Neural progenitor cell (in vitro differentiated cells): ENCODE results near the gene WDR48. TPM values are rescaled to one million over a fixed set of nuclear protein-coding genes. Genes with fewer than 3 reads are reported as not detected.
A peak's percentile ranks its signal among the peaks of the same experiment; 100 is the strongest.

Experiments used
- DNase-seq: peaks from one replicate; pipeline ENCODE4 v3.0.0-alpha.2; 2016; ENCODE audit warnings: low spot score
- H2AFZ ChIP-seq: fragments of 200-600 bp; sonication (generic); replicated peaks from 2 replicates; pipeline ENCODE4 v1.6.1; 2016; ENCODE audit warnings: antibody characterized with exemption
- H3F3A ChIP-seq: fragments of 200-600 bp; sonication (generic); 2 replicates; pipeline ENCODE4 v1.6.1; 2016; ENCODE audit warnings: antibody characterized with exemption, low read depth
- H3K27ac ChIP-seq: fragments of 200-600 bp; sonication (generic); 2 replicates; pipeline ENCODE4 v1.5.1; 2016; ENCODE audit warnings: mild to moderate bottlenecking
- H3K27me3 ChIP-seq: fragments of 200-600 bp; sonication (generic); 2 replicates; pipeline ENCODE4 v1.6.1; 2016; ENCODE audit warnings: mild to moderate bottlenecking, moderate library complexity
- H3K36me3 ChIP-seq: fragments of 200-600 bp; sonication (generic); 2 replicates; pipeline ENCODE4 v1.5.1; 2016
- H3K4me1 ChIP-seq: fragments of 200-600 bp; sonication (generic); 2 replicates; pipeline ENCODE4 v1.6.1; 2016; ENCODE audit warnings: mixed run types
- H3K4me2 ChIP-seq: fragments of 200-600 bp; sonication (generic); 2 replicates; pipeline ENCODE4 v1.6.1; 2016
- H3K4me3 ChIP-seq: fragments of 200-600 bp; sonication (generic); 2 replicates; pipeline ENCODE4 v1.5.1; 2016
- H3K79me2 ChIP-seq: fragments of 200-600 bp; sonication (generic); 2 replicates; pipeline ENCODE4 v1.6.1; 2016; ENCODE audit warnings: low read depth
- H3K9ac ChIP-seq: fragments of 200-600 bp; sonication (generic); 2 replicates; pipeline ENCODE4 v1.6.1; 2016
- H3K9me3 ChIP-seq: fragments of 200-600 bp; sonication (generic); 2 replicates; pipeline ENCODE4 v1.5.1; 2016; ENCODE audit warnings: low read depth
- H4K20me1 ChIP-seq: fragments of 200-600 bp; sonication (generic); 2 replicates; pipeline ENCODE4 v1.6.1; 2016; ENCODE audit warnings: low read depth
- H3K27ac Mint-ChIP-seq: 3 replicates; pipeline ENCODE4 v1.8.0; 2021; ENCODE audit warnings: mixed read lengths
- H3K27me3 Mint-ChIP-seq: 2 replicates; pipeline ENCODE4 v1.8.0; 2022; ENCODE audit warnings: low read depth, mild to moderate bottlenecking, inconsistent platforms, moderate library complexity, mixed read lengths; ENCODE audit not compliant: insufficient read depth
- H3K36me3 Mint-ChIP-seq: 3 replicates; pipeline ENCODE4 v1.8.0; 2021; ENCODE audit warnings: mixed read lengths
- H3K4me1 Mint-ChIP-seq: 3 replicates; pipeline ENCODE4 v1.8.0; 2021; ENCODE audit warnings: mixed read lengths
- H3K4me3 Mint-ChIP-seq: 3 replicates; pipeline ENCODE4 v1.8.0; 2021; ENCODE audit warnings: mild to moderate bottlenecking, moderate library complexity, mixed read lengths
- H3K9me3 Mint-ChIP-seq: 3 replicates; pipeline ENCODE4 v1.8.0; 2020; ENCODE audit warnings: mixed read lengths
- CTCF ChIP-seq: fragments of 200-600 bp; sonication (generic); IDR thresholded peaks from 2 replicates; pipeline ENCODE4 v1.5.1; 2017; ENCODE audit warnings: antibody characterized with exemption, mild to moderate bottlenecking
- EZH2 ChIP-seq: fragments of 200-600 bp; sonication (generic); IDR thresholded peaks from 2 replicates; pipeline ENCODE4 v1.6.1; 2017; ENCODE audit warnings: antibody characterized with exemption, mild to moderate bottlenecking, moderate library complexity
- EZH2phosphoT487 ChIP-seq: fragments of 200-600 bp; sonication (generic); IDR thresholded peaks from 2 replicates; pipeline ENCODE4 v1.6.1; 2017; ENCODE audit warnings: antibody characterized with exemption
- total RNA-seq: library from RNA; depleted of rRNA; stranded (reverse); fragments of >200 nt; gene quantifications from 2 replicates; pipeline ENCODE4 v1.2.3, GENCODE V29; 2015; ENCODE audit warnings: low replicate concordance

The WDR48 gene
- total RNA-seq, 1 donor from 2014 or later, result 127 TPM

- no peak for TF ChIP-seq EZH2
- no peak for TF ChIP-seq EZH2phosphoT487
- no peak for TF ChIP-seq CTCF
- Mint-ChIP-seq H3K4me1 (no peaks in the 10 kb centered on the region), H3K27ac (no peak overlapping the region), H3K36me3 (peaks cover 6% of the 10 kb centered on the region), H3K27me3 (no peaks in the 10 kb centered on the region), H3K4me3 (no peak overlapping the region), H3K9me3 (no peaks in the 10 kb centered on the region)
- peaks cover 5% of the 10 kb centered on the region for H3K36me3 ChIP-seq
- no peak overlapping the region for H3K9ac ChIP-seq
- no peak overlapping the region for H3K4me3 ChIP-seq
- H3K27ac ChIP-seq, result peak overlapping the region; percentile 39
- no peak overlapping the region for H3K4me2 ChIP-seq
- DNase-seq, result no peak
- H3K79me2 ChIP-seq, result peaks cover 63% of the 10 kb centered on the region
- H4K20me1 ChIP-seq, result peaks cover 30% of the 10 kb centered on the region
- no peaks in the 10 kb centered on the region for H3K27me3 ChIP-seq
- H3K9me3 ChIP-seq, result no peaks in the 10 kb centered on the region
- H3K4me1 ChIP-seq, result peaks cover 5% of the 10 kb centered on the region
- H3F3A ChIP-seq, result no peaks in the 10 kb centered on the region
- no peak overlapping the region for H2AFZ ChIP-seq
These were observed 12.8 kb downstream of the WDR48 start for GRCh38 chr3:39064646-39065045.

DNA sequence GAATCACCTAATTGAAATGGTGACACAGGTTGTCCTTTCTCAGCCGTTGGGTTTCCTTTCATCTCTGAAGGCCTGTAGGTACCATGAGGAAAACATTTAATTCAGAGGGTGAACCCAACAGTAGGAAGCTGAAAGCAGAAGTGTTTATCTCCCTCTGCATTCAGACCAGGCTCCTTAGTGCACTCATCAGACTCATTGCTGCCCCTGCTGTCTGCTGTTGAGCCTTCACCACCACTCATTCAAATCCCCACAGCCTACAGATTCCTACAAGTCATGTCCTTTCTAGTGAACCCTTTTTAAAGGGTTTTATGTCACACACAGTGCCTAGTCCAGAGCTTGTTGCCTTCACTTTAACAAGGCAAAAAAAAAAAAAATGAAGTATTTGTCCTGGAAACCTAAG lies 13.4 kb downstream of the WDR48 start:
- Histone ChIP-seq H4K20me1 (peaks cover 30% of the 10 kb centered on the region), H3K79me2 (peaks cover 57% of the 10 kb centered on the region), H3K4me1 (peaks cover 5% of the 10 kb centered on the region), H3K9ac (no peak overlapping the region), H3K27ac (peak overlapping the region; percentile 39), H3K36me3 (peaks cover 10% of the 10 kb centered on the region), H3K4me3 (no peak overlapping the region), H3K9me3 (no peaks in the 10 kb centered on the region), H3K27me3 (no peaks in the 10 kb centered on the region), H3K4me2 (no peak overlapping the region), H2AFZ (no peak overlapping the region), H3F3A (no peaks in the 10 kb centered on the region)
- no peak overlapping the region for H3K27ac Mint-ChIP-seq
- no peaks in the 10 kb centered on the region for H3K9me3 Mint-ChIP-seq
- TF ChIP-seq CTCF (peak; percentile 59), EZH2 (no peak)
- peaks cover 8% of the 10 kb centered on the region for H3K36me3 Mint-ChIP-seq
- H3K4me3 Mint-ChIP-seq, result no peak overlapping the region
- no peaks in the 10 kb centered on the region for H3K27me3 Mint-ChIP-seq
- peak; percentile 69 for DNase-seq
- H3K4me1 Mint-ChIP-seq, result no peaks in the 10 kb centered on the region

GRCh38 chr3:39067286-39067685 lies 15.5 kb downstream of the WDR48 start:
- H2AFZ ChIP-seq, result no peak overlapping the region
- no peak overlapping the region for H3K4me3 Mint-ChIP-seq
- peaks cover 25% of the 10 kb centered on the region for H4K20me1 ChIP-seq
- peaks cover 36% of the 10 kb centered on the region for H3K79me2 ChIP-seq
- H3K27me3 Mint-ChIP-seq, result no peaks in the 10 kb centered on the region
- H3K36me3 Mint-ChIP-seq, result peaks cover 16% of the 10 kb centered on the region
- TF ChIP-seq EZH2, result no peak
- no peak for TF ChIP-seq EZH2phosphoT487
- no peak for TF ChIP-seq CTCF
- H3K27ac ChIP-seq, result no peak overlapping the region
- no peak overlapping the region for H3K4me2 ChIP-seq
- H3F3A ChIP-seq, result no peaks in the 10 kb centered on the region
- H3K9me3 Mint-ChIP-seq, result no peaks in the 10 kb centered on the region
- H3K9me3 ChIP-seq, result no peaks in the 10 kb centered on the region
- no peak overlapping the region for H3K27ac Mint-ChIP-seq
- no peak overlapping the region for H3K4me3 ChIP-seq
- no peaks in the 10 kb centered on the region for H3K27me3 ChIP-seq
- no peak overlapping the region for H3K9ac ChIP-seq
- no peaks in the 10 kb centered on the region for H3K4me1 Mint-ChIP-seq
- H3K36me3 ChIP-seq, result peaks cover 15% of the 10 kb centered on the region
- H3K4me1 ChIP-seq, result peaks cover 2% of the 10 kb centered on the region
- DNase-seq, result no peak
